AG08395 (cell line): ENCODE results near the gene CAMSAP1.

Source experiments
- DNase-seq: peaks from one replicate; pipeline ENCODE4 v3.0.0; 2012; ENCODE audit warnings: mixed read lengths, low spot score

CAMSAP1 gene

DNA sequence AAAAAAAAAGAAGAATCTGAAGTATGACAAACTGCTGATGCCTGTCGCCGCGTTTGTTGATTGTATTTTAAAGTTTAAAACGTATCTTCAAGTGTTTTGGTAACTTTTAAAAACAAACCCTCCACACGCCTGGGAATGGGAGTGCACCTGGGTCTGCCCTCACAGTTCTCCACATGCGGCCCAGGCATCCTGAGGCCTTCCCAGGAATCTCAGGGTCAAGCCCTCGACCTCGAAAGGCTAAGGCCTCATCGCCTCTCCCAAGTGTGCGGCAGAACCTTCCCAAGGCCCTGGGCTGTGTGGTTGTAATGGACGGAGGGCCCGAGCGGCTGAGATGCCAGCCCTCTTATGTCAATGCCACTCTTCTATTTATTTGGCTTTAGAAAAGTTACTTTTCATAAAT, 94.4 kb downstream of the CAMSAP1 start:
- DNase-seq, result no peak

DNA sequence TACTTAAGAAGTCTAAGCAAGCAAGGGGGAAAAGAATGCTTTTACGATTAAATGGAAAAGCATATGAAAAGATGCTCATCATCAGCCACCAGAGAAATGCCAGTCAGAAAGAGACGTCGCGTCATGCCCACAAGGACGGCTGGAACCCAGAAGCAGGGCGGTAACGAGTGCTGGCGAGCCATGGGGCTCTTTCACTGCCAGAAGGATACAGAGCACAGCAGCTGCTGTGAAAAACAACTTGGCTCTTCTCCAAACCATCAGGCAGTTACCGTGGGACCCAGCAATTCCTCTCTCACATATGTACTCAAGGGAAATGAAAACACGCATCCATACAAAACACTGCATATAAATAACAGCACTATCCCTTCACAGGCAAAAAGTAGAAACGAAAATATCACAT, 95.5 kb downstream of the CAMSAP1 start:
- DNase-seq, result no peak

- DNase-seq, result no peak
Observed at GRCh38 chr9:135810806-135811575, 96.4 kb downstream of the CAMSAP1 start.

DNA sequence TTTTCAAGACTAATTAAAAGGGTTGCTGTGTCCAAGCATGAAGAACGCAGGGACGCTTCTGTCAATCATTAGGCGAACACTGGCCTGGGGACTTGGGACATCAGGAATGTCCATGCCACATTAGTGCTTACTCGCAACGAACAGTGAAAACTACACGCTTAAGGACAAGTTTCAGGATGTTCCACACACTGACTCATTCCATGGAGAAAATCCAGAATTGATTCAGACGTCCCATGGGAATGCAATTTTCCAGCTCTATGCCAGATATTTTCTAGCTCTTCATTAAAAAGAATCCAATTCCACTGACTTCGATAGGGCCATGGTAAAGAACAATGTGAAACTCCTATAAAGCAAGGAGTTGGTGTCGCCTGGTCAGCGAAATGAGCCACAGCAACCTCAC, 98.2 kb downstream of the CAMSAP1 start:
- DNase-seq, result peak; percentile 46

- no peak for DNase-seq
Observed at GRCh38 chr9:135805422-135806022, 101.8 kb downstream of the CAMSAP1 start.

DNA sequence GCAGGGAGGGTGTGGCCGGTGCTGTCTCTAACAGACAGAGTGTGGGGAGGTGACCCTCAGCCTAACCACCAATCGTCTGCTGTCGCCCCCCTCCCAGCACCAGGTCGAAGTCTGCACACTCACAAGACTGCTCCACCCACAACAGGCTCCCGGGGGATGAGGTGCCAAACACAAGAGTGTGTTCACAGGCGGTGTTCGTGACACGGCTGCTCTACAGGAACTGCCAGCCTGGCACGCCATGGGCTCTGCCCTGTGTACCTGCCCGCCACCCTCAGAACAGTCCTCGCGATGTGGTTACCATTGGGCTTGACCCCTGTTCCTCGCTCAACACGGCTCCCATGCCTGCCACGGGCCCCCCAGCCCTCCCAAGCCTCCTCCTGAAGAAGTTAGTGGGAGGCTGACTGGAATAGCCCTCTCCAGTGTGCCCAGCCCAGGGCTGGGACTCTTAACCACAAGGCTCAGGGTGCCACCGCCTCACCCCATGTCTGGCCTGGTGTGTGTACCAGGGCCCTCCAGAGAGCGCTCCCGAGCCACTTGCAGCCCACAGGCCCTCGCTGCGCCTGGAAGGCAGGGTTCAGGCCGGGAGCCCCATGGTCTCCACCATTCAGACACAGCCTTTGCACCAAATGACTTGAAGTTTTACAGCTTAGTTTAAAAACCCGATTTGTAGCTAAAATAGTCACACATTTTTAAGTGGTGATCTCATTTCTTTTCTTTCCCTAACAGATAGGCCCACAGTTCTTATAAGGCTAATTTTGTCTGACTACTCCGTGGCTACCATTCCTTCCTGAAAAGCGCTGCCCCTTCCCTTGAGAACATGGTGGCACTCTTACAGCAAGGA, 102.5 kb downstream of the CAMSAP1 start:
- peak; percentile 33 for DNase-seq

GRCh38 chr9:135803441-135803840, 103.9 kb downstream of the CAMSAP1 start:
- no peak for DNase-seq

GRCh38 chr9:135802876-135803419, 104.4 kb downstream of the CAMSAP1 start:
- DNase-seq, result no peak

DNA sequence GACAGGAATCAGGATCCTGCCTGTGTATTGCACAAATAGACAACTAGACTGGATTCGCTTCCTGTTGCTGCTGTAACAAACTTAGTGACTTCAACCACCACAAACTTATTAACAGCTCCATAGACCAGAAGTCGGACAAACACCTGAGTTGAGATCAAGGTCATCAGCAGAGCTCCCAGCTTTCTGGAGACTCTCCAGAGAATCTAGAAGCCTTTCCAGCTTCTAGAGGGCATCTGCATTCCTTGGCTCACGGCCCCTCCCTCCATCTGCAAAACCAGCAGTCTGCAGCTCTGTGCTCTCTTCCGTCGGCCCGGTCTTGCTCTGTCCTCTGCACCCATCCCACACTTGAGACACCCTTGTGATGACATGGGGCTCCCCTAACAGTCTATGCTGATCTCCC, 106.3 kb downstream of the CAMSAP1 start:
- no peak for DNase-seq

- DNase-seq, result no peak
Observed at GRCh38 chr9:135799261-135799660, 108.1 kb downstream of the CAMSAP1 start.

- no peak for DNase-seq
Observed at GRCh38 chr9:135798263-135798585, 109.1 kb downstream of the CAMSAP1 start.

- DNase-seq, result peak; percentile 77
Observed at GRCh38 chr9:135797507-135798262, 109.7 kb downstream of the CAMSAP1 start.

DNA sequence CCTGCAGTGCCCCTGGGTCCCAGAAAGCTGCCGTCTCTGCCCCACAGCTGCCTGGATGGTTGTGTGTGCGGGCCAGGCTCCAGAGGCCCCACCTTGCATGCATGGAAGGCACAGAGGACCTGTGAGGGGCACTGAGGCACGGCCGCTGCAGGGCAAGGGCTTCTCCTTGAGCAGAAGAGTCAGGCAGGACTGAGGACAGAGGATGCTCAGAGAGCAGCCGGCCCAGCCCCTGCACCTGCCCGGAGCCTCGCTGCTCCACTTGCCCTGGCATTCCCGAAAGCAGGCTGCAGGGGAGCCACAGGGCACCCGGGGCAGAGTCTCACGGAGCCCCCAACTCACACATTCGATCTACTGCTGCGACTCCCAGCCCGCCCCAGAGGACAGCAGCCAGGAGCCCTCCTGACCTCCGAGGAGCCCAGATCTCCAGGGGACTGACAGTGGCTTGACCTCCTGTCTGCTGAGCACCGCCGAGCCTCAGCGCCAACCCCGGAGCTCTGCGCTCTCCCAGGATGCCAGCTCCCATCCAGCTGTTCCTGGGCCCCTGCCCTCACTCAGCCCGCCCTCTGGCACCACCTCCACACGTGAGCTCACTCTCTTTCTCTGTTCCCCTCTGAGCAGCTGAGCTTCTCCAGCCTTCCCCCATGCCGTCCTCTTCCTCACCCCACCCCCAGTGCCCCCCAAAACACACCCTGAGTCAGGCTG, 110.4 kb downstream of the CAMSAP1 start:
- DNase-seq, result no peak

- DNase-seq, result no peak
Observed at GRCh38 chr9:135795391-135795790, 112.0 kb downstream of the CAMSAP1 start.

DNA sequence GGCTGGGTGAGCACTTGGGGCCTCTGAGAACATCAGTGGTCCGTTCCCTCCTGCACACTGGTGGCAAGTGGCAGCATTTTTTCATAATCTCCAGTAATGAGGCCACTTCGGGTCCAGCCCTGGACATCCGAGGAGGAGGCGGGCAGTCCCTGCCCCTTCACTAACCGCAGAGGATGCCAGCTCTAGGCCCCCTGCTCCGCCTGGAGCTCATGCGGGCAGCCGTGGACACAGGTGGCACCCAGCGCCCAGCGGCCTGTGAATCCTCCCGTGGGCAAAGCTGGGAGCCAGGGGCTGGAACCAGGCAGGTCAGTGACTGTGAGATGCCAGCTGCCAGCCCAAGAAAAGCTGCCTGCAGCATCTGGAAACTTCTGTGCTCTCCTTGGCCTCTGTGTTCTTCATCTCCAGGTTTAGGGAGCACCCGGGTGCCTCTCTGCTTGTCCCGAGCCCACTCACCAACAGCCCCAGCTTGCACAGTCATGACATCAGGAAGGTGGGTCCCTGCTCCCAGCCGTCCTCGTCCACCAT, 112.9 kb downstream of the CAMSAP1 start:
- no peak for DNase-seq

GRCh38 chr9:135794057-135794335, 113.3 kb downstream of the CAMSAP1 start:
- no peak for DNase-seq

DNA sequence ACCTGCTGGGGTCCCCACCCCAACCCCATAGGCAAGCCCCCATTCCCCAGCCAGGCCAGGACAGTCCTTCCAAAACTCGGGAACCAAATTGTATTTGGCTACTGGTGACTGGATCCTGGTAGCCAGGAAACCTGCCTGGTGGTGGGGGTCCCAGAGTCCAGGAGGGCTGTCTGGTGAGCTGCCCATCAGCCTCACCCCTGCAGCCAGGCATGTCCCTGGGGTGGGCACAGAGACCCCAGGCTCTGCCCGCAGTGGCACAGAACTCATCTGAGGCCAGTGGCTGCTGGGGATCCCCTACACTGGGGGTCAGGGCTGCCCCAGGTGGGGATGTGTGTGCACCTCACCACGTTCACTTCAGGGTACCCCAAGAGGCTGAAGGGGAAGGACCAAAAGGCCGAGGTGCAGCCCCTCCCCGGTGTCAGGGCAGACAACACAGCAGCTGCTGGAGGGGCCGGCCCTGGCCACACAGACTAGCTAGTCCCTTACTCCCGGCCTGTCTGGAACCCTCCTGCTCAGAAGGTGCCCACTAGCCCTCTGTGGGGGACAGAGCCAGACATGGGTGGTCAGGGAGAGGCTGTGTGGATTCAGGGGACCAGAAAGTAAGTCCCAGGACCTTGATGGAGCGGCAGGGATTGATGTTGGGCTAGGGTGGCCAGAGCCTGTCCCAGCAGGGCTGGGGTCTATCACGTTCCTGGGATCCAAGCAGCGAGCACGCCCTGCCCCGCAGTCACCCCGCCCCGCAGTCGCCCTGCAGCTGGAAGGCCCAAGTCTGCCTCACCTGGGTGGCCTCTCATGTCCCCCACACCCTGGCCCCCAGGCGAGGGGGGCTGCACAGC, 113.9 kb downstream of the CAMSAP1 start:
- DNase-seq, result no peak

DNA sequence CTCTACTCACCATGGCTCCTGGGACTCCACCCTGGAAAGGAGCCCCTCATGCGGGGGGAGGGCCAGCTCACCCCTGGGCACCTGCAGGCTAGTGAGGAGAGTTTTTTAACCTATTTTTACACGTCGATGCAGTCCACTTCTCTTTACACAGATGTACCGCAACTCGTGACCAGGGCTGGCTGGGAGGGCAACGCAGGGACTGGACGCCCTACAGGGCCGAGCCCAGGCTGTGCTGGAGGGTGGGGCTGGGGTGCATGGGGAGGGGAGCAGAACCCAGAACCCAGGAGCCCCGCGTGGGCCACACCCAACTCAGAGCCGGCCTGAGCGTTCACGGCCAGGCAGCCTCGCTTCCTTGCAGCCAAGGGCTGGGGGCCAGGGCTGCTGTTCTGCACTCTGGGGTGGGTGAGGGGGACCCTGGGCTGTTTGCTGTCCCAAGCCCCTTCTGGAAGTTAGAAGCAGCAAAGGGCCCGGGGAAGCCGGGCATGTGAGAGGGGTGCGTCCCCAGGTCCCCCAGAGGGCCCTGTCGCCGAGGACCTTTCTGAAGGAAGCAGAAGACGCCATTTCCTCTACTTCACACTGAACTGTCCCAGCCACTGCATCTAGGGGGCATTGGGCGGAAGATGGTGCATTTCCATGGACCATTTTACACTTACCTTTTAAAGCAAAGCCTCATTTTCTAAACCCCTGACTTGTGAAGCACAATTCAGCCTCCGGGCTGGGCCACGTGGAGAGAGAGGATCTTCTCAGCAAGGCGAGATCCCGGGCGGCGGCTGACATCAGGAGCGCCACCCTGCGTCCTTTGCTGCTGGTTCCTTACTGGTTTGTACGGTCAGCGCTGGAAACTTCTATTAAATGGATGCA, 114.8 kb downstream of the CAMSAP1 start:
- no peak for DNase-seq

GRCh38 chr9:135791431-135792267, 115.7 kb downstream of the CAMSAP1 start:
- no peak for DNase-seq
